Bronchial epithelial cell (primary cell): ENCODE data around the gene SYTL3. TPM values are rescaled to one million over a fixed set of nuclear protein-coding genes. Genes with fewer than 3 reads are reported as not detected.
"Not testable (repeated sequence)": the region's sequence is repeated elsewhere in the genome, so short reads cannot be mapped to it uniquely, and the experiment has no call there.

Experiments used
- DNase-seq: peaks from one replicate; pipeline ENCODE4 v3.0.0-alpha.2; 2010; ENCODE audit warnings: low read depth
- FAIRE-seq: peaks from 2 replicates; lab custom pipeline; 2011; peaks lifted over from hg19 to GRCh38; lab: Jason Lieb, UNC
- H3K27me3 ChIP-seq: 2 replicates; pipeline ENCODE4 v1.5.1; 2011; ENCODE audit warnings: low read length; ENCODE audit not compliant: control insufficient read depth, insufficient read depth
- H3K36me3 ChIP-seq: 2 replicates; pipeline ENCODE4 v1.5.1; 2011; ENCODE audit warnings: low read length; ENCODE audit not compliant: control insufficient read depth, insufficient read depth
- H3K4me3 ChIP-seq: 2 replicates; pipeline ENCODE4 v1.5.1; 2011; ENCODE audit warnings: mild to moderate bottlenecking, low read depth, low read length, control low read depth
- CTCF ChIP-seq: IDR thresholded peaks from 2 replicates; pipeline ENCODE4 v1.5.1; 2011; ENCODE audit warnings: mild to moderate bottlenecking, moderate library complexity, low read length, control low read depth, inconsistent platforms; ENCODE audit not compliant: insufficient read depth, severe bottlenecking
- total RNA-seq: library from RNA; depleted of rRNA; stranded (reverse); fragments of >200 nt; gene quantifications from 2 replicates; pipeline ENCODE4 v1.2.1, GENCODE V29; 2014

SYTL3 gene
- total RNA-seq, 1 donor from 2014 or later = 1.1 TPM

GRCh38 chr6:158666628-158667359 lies 16.9 kb downstream of the SYTL3 start:
- FAIRE-seq (no peak), DNase-seq (peak; percentile 63)
- peak overlapping the region; percentile 5 for H3K4me3 ChIP-seq
- H3K27me3 ChIP-seq = no peaks in the 10 kb centered on the region
- no peak for TF ChIP-seq CTCF
- no peaks in the 10 kb centered on the region for H3K36me3 ChIP-seq

DNA sequence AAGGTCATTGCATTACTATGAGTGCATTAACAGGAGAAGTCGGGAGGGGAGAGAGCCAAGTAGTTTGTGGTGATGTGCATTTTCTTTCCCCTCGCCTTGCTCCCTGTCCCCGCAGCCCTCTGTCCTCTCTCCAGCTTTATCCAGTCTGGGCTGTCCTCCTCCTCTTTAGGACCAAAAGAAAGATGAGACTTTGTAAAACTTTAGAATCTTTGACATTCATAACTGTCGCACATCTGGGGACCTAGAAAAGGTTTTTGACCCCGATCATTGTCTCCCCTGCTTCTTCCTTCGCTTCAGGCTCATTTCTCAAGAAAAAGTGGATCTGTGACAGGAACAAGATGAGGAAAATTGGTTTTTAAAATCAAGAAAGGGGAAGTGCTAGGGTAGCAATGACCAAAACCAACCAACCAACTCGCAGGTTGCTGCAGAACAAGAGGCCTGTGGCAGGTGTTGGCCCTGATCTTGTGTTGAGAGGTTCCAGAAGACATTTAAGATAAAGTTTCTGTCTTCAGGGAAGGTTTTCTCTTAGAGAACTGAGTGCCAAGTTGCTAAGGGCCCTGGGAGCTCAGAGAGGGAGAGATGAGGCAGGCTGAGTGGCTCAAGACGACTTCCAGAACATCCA lies 17.6 kb downstream of the SYTL3 start:
- no peaks in the 10 kb centered on the region for H3K27me3 ChIP-seq
- no peak for TF ChIP-seq CTCF
- no peak overlapping the region for H3K4me3 ChIP-seq
- no peak for FAIRE-seq
- DNase-seq = no peak
- no peaks in the 10 kb centered on the region for H3K36me3 ChIP-seq

DNA sequence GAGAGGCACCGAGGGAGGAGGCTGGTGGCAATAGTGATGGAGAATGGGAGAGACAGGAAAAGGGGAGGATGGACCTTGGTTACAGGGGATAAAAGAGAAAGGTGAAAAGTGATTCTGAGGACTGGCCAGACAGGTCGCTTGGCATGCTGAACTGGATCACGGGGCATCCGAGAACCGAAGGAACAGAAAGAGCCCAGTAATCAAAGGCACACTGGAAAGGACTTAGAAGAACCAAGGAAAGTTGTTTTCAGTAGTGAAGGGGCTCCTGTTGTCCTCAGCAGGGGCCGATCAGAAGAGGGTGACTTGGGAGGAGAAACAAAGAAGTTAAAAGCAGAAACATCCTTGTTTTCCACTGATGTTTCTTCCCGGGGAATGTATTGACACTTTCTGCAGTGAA lies 18.9 kb downstream of the SYTL3 start:
- Histone ChIP-seq H3K27me3 (no peaks in the 10 kb centered on the region), H3K36me3 (no peaks in the 10 kb centered on the region), H3K4me3 (no peak overlapping the region)
- DNase-seq (no peak), FAIRE-seq (no peak)
- no peak for TF ChIP-seq CTCF

- no peak for TF ChIP-seq CTCF
- H3K4me3 ChIP-seq = no peak overlapping the region
- H3K27me3 ChIP-seq = no peaks in the 10 kb centered on the region
- FAIRE-seq = no peak
- peak; percentile 78 for DNase-seq
- no peaks in the 10 kb centered on the region for H3K36me3 ChIP-seq
These were observed 19.5 kb downstream of the SYTL3 start for GRCh38 chr6:158669145-158670035.

DNA sequence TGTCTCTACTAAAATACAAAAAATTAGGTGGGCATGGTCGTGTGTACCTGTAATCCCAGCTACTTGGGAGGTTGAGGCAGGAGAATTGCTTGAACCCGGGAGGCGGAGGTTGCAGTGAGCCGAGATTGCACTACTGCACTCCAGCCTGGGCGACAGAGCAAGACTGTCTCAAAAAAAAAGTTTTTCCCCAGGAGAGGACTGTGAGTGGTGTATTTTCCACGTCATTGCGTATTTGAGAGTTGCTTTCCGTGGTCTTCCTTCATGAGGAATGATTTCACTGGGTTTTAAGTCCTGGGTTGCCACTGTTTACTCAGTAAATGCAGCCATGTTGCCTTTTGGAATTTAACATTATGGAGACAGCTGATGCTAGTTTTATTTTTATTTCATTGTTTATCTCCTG lies 22.3 kb downstream of the SYTL3 start:
- not testable (repeated sequence) for FAIRE-seq, H3K36me3 ChIP-seq, H3K27me3 ChIP-seq, H3K4me3 ChIP-seq, DNase-seq

- Histone ChIP-seq H3K36me3 (no peaks in the 10 kb centered on the region), H3K4me3 (no peak overlapping the region), H3K27me3 (no peaks in the 10 kb centered on the region)
- TF ChIP-seq CTCF = no peak
- DNase-seq (no peak), FAIRE-seq (no peak)
These were observed 22.9 kb downstream of the SYTL3 start for GRCh38 chr6:158672726-158673125.
